ENCODE results near the gene TTYH3.

TTYH3 gene

GRCh38 chr7:2617325-2617905 is 14.4 kb upstream of the TTYH3 start:
- DNase-seq, result no peak

- no peak for DNase-seq
Observed at GRCh38 chr7:2619116-2619515, 12.7 kb upstream of the TTYH3 start.

GRCh38 chr7:2621061-2621828 is 10.5 kb upstream of the TTYH3 start:
- no peak for DNase-seq

GRCh38 chr7:2621948-2622640 is 9.7 kb upstream of the TTYH3 start:
- no peak for DNase-seq

GRCh38 chr7:2622869-2623697 is 8.7 kb upstream of the TTYH3 start:
- DNase-seq, result no peak

- DNase-seq, result no peak
Observed at GRCh38 chr7:2623698-2624014, 8.1 kb upstream of the TTYH3 start.

GRCh38 chr7:2624293-2624886 is 7.4 kb upstream of the TTYH3 start:
- DNase-seq, result no peak

GRCh38 chr7:2626498-2627117 is 5.2 kb upstream of the TTYH3 start:
- DNase-seq, result no peak

GRCh38 chr7:2627258-2628129 is 4.3 kb upstream of the TTYH3 start:
- DNase-seq, result no peak

GRCh38 chr7:2628130-2628482 is 3.7 kb upstream of the TTYH3 start:
- no peak for DNase-seq

- no peak for DNase-seq
Observed at GRCh38 chr7:2628891-2629290, 2.9 kb upstream of the TTYH3 start.

- DNase-seq, result no peak
Observed at GRCh38 chr7:2629746-2630681, 1.8 kb upstream of the TTYH3 start.

GRCh38 chr7:2632733-2633537 is 1.1 kb downstream of the TTYH3 start:
- DNase-seq, result no peak

GRCh38 chr7:2633538-2634266 is 1.9 kb downstream of the TTYH3 start:
- DNase-seq, result no peak

- no peak for DNase-seq
Observed at GRCh38 chr7:2634267-2635145, 2.7 kb downstream of the TTYH3 start.

GRCh38 chr7:2635148-2635668 is 3.4 kb downstream of the TTYH3 start:
- no peak for DNase-seq
